Posterior vena cava (tissue), 2 donors: Measurements from ENCODE around the gene SNRK. TPM values are rescaled to one million over a fixed set of nuclear protein-coding genes. Genes with fewer than 3 reads are reported as not detected.

Source experiments
- DNase-seq: peaks from one replicate; pipeline ENCODE4 v3.0.0-alpha.2; 2020; ENCODE audit warnings: low spot score
- intact Hi-C, 2 donors: fragments of 100-400 bp; cut with DNase I; formaldehyde crosslinking; loops; one replicate each; pipeline versions ENCODE4 v1.14.1 to v1.14.2; 2022 to 2023
- total RNA-seq, 2 donors: library from RNA; stranded (reverse); fragmentation: NEBNext Ultra II Directional; extraction: Animal tissue kit (Norgen Biotek cat#: 25700); gene quantifications; one replicate each; pipeline ENCODE4 v1.2.1, GENCODE V29; 2021
- donor health status: DM: yes; HTN: yes; CAD: no.
- donor health status: DM: yes; HTN: yes; CAD: no.

The SNRK gene
- total RNA-seq, 2 donors from 2014 or later = 34.8 to 49.3 TPM

DNA sequence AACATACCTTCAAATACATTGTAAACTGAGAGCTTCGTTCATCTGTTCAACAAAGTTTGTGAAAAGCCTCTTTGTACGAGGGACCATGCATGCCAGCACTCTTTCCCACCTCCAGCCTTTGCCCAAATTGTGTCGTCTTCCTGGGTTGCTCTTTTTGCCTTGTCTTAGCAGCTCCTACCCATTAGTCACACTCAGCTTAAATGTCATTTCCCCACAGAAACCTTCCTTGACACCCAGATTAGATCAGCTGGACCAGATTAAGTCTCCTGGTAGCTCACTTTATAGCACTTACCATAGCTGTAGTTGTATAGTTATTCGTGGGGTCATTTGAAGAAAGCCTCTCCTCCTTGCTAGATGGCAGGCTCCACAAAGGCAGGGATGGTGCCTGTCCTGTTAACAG, 24.1 kb upstream of the SNRK start:
- no peak for DNase-seq
- intact Hi-C loops = no loop called here

DNA sequence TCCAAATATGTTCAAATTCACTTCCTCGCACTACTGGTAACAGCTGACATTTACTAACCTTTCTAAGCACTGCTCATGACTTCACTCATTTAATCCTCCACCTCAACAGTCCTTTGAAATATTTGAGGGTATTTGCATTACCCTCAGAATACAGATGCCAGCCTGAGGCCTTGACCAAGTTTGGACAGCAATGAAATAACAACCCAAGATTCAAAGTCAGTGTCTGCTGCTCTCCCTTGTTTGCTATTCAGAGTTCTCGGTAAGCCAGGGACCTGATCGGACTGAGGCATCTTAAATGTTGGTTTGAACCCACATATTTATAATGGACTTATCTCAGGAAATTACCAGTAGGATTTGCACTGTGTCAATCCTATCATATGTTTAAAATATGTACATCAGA, 19.9 kb upstream of the SNRK start:
- DNase-seq = no peak
- intact Hi-C loops = no loop called here

DNA sequence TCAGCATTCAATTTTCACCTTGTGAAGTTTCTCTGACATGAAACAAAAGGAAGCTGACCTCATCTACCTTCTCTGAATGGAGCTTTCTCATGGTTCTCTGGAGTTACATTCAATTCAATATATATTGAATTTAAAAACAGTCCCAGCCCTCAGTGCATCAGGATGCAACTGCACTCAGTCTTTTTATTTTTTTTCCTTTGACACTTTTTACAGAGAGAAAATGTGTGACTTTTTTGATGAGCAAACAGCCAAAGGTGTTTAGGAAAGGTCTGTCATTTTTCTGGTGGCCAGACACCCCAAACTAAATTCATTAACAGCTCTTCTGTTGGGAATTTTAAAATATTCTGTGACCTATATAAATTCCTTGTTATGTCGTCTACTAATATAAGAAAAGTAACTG, 19.3 kb upstream of the SNRK start:
- no peak for DNase-seq
- intact Hi-C loops = no loop called here

DNA sequence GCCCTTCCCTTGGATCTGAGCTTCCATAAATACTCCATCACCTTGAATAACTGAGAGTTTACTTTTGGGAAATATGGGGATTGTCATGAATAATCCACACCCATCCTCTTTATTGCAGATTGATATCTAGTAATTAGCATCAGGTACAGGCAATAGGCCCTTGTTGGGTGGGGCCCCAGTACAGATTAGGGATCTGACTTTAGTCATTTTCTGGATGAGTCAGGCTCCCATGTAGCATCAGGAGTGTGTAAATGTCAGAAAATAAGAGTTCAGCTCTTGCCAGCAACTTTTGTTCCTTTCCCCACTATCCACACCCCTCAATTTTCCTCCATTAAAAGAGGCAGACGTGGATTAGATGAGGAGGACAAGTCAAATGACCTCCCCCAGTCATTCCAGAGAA, 17.7 kb upstream of the SNRK start:
- no peak for DNase-seq

DNA sequence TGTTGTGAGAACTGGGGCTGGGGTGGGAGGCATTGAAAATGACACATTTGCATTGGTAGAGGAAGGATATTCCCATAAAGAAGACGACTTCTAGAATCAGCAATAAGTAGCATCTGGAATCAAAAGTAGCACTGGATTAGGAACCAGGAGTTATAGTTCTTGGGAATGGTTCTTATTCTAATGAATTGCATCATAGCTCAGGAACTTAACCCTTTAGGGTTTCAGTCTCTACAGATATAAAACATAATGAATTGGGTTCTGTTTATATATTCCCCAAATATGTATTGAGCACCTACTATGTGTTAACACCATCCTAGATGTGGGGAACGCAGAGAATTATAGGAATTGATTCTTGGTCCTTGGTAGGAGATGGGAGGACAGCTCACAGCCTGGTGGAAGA, 16.3 kb upstream of the SNRK start:
- intact Hi-C loops = no loop called here
- no peak for DNase-seq

More for the DNA sequence above, 17.7 kb upstream of the SNRK start:
- intact Hi-C loops = no loop called here

DNA sequence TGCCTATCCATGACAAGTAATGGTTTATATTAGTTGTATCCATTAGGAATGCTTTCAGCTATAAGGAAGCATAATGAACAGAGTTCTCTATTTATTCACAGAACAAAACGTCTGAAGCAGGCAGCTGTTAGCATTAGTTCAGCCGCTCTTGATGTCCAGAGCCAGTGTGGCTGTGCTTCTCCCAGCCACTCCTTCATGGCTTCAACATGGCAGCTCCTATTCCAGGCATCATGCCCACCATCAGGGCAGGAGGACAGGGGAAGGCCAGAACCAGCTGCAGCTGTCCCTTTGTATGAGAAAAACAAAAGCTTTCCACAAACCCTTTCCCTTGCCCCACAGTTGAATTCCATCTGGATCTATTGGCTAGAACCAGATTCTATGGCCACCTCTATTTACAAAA, 12.9 kb upstream of the SNRK start:
- intact Hi-C loops = no loop called here

DNA sequence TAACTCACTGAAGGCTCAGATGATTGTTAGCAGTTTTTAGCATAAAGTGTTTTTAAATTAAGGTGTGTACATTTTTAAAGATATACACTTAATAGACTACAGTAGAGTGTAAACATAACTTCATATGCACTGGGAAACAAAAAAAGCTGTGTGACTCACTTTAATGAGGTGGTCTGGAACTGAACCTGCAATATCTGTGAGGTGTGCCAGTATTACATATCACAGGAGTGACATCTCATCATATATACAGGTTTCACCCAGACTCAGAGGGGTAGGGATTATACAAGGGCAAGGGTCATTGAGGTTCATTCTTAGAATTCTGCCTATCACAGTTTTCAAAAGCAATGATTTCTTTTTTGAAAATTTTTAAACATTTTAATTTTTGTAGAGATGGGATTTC, 7.3 kb upstream of the SNRK start:
- no peak for DNase-seq
- intact Hi-C loops = no loop called here

More for the DNA sequence above, 12.9 kb upstream of the SNRK start:
- no peak for DNase-seq

DNA sequence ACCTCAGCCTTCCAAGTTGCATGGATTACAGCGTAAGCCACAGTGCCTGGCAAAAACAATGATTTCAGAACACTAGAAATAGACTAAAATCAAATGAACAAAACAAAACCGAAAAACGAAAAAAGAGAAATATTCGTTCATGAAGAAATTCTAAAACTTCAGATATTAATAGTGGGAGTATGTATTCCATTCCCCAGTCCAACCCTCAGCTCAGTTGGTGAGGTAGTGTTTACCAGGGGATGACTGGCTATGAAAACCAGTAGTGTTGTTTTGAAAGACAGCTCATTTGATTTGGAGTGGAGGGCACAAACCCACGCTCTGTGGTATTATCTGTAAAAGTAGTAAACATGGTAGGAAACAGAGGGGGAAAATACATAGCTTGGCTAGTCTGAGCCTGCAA, 6.8 kb upstream of the SNRK start:
- intact Hi-C loops = no loop called here

DNA sequence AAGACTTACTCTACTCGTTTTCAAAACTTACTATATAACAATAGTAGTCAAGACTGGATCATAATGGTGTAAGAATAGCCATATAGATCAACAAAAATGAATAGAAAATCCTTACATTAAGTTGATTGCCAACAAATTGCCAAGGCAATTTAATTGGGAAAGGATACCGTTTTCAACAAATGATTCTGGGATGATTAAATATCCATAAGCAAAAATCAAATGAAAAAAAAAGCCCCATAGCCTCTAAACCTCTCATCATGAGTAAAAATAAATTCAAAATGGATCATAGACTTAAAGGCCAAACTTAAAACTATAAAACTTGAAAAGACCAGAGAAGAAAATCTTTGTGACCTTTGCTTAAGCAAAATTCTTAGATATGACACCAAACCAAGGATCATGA, 5.3 kb upstream of the SNRK start:
- intact Hi-C loops = no loop called here
- DNase-seq = no peak

More for the DNA sequence above, 6.8 kb upstream of the SNRK start:
- no peak for DNase-seq

DNA sequence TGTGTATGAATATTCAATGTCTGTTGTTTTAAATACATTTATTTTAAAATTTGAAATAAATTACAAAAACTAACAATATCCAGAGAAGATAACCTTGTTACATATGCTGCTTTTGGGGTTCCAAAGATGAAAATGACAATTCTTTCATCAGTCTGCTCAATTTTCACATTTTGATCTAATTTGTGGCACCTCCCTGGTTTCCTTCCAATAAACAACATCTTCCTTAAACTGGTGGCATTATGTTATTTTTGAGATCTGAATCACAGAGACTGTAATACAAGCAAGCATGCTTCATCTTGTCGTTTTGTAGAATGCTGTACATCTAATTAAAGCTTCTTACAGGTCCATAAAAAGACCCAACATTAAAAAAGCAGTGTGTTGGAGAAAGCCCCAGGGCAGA, 2.2 kb upstream of the SNRK start:
- DNase-seq = no peak
- intact Hi-C loops = no loop called here

DNA sequence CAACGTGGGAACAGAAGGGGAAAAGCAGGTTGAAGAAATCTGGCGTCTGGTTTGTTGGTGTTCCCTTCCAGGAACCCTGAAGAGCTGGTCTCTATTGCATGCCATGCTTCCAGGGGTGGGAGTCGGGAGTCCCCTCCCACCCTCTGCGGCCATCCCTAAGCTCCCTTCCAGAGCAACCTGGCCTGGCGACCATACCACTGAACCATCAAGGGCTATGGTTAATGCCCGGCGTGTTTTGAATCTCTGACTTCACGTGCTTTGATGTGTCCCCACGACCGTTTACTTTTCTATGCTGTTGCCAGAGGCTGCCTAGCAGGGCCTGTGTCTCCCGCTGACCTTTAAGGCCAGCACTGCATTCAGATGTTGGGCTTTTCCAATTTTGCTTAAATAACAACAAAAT, 696 bp upstream of the SNRK start:
- DNase-seq = no peak
- intact Hi-C loops = no loop called here

DNA sequence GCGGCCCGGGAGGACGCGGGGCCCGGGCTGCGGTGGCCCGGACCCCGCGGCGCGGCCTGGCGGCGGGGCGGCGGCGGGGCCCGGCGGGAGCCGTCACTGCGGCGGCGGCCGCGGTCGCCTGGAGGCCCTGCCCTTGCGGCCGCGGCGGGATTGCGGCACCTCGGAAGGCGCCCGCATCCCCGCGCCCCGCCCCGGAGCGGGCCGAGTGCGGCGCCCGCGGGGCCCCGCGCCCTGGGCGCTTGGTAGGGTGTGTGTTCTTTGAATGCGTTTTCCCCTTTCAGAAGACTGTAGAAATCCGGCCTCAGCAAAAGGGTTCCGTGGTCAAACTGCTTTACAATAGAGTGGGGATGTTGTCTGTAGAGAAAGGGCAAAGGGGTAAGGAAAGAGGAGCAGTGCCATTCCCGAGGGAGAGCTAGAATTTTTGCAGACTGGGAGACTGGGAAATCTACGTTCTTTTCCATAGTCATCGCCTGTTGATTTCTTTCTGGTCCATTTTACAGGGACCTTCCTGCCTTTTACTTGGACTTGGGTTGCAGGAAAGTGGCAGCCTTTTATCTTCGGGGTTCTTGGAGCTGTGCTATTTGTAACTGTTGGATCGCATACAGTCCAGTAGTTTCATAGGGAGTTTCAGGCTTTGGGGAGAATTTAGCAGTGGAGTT, 630 bp downstream of the SNRK start:
- no peak for DNase-seq
- intact Hi-C loops = no loop called here

DNA sequence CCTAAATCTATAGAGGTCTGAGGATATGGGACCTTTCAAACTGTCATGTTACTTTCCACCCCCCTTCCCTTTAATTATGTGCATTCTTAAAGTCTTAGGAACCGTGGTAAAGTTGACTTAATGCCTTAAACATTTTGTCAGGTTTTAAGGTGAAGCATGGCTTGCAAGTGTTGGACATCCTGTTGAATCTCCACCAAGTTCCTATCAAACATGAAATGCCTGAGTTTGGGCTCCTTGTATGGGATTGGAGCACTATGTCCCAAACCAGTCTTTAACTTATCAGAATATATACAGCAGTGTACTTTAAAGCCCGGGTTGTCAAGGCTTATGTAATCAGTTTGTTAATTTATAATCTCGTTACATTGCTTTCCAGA, 1.1 kb downstream of the SNRK start:
- intact Hi-C loops = no loop called here
- no peak for DNase-seq

DNA sequence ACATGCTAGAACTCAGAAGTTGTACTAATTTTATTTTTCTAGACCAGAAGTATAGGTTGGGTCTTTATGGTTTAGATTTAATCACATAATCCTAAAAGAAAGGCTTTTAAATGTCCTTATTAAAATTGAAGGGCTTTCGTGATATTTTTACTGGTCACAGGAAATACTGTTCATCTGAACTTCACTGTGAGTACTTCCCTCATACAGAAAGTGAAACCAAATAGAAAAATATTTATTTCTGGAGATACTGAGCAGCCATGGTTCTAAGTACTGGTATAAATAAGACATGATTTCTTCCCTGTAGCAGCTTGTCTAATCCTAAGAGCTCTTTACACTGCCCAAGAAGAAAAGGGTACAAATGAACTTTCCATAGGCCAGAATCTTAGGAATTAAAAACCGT, 2.0 kb downstream of the SNRK start:
- intact Hi-C loops = no loop called here
- DNase-seq = no peak

DNA sequence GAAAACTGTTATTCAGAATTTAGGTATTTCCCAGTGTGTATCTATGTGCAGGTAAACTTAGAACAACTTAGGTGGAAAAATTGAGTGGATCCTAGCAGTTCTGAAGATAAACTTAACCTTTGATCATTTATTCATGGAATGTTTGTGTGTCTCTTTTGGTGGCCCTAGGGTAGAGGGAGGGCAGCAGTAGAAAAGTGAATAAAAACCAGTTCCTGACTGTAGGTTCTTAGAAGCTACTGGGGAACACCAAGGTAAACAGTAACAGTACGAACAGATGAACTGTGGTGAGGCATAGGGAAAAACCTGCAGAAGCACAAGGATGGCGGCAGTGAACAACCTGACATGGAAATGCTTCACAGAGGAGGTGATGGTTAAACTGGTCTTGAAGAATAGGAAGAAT, 2.5 kb downstream of the SNRK start:
- no peak for DNase-seq
- intact Hi-C loops = no loop called here

DNA sequence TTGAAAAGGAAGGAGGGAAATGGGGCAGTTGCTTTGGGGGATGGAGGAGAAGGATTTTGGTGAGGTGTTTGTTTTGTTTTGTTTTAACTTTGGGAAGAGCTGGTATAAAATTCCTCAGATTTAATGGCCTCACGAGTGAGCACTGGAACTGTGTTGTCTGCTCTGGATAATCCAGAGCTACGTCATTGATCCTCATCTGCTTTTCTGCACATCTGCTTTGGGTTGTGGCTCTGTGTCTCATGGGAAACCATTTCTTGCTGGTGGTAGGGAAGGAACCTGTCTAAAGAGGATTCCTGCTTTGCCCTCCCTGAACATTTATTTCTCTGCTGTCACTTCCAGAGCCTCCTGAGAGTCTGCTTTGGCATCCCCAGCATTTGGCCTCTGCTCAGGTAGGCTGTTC, 3.1 kb downstream of the SNRK start:
- no peak for DNase-seq
- intact Hi-C loops = no loop called here

DNA sequence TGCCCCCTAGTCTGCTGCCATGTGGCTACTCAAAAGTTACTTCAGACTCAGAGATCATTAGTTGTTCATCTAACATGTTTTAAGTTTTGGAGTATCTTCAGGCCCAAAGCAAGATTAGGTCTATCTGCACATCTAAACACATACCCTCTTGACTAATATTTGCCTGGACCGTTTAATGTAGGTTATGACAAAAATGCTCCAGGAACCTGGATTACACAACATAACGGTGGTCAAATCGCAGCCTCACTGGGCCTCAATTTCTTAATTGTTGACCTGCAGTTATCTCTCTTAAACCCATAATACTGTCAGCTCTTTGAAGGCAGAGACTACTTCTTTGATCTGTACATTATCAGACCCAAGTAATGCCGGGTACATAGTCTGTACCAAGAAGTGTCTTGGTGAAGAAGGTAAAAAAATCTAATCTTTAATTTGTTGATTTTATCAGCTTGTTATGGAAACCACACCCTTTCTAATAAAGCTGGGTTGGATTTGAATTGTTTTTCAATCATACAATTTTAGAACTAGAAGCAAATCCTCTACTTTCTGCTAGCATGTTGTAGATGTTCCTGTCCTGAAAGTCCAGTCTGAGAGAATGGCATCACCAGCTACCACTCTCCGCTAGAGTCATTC, 3.6 kb downstream of the SNRK start:
- intact Hi-C loops = no loop called here
- no peak for DNase-seq

DNA sequence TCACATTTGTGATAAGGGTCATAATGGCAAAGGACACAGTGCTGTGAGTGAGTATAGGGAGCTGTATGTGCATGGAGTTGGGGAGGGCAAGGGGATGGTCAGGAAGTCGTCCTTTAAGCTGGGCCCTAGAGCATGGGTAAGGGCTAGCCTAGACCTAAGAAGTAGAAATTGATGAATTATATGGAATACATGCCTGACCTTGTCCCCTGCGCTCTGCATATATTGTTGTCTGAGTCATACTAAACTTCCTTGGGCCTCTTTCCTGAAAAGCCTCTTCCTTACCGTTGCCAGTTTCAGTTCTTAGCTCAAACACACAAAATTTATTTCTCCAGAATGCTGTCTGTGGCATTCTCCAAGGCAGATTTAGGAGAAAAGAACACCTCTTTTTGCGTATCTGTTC, 4.6 kb downstream of the SNRK start:
- intact Hi-C loops = no loop called here
- DNase-seq = no peak

DNA sequence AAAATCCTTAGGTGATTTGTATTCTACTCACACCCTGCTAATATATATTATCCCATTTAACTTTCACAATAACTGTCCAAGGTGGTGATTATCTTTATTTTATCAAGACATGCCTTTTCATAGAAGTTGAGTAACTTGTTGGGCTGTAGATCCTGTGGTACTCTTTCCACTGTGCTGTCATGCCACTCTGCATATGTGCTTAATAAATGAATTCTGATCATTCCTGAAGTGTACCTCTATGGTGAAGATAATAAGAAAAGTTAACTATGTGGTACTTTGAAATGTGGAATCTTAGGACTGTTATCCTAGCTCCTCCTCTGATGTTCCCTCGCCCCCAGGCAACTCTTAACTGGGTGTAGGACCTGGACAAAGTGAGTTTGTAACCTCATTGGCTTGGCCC, 5.2 kb downstream of the SNRK start:
- intact Hi-C loops = no loop called here
- no peak for DNase-seq

DNA sequence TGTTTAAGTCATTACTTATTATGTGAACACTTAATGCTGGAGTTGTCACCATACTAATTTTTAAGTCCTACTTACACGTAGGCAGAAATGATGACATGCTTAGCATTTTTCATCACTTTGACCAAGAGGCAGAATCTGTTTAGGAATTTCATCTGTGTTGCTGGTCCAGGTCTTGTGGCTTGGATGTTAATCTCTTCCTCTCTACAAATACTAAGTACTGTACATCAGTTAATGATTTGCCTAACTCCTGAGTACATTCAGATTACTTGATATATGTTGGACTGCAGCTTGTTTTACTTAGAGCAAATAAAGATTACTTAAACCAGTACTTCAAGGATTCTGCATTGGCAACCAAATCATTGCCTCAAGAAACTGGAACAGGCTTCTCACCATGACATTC, 8.6 kb downstream of the SNRK start:
- intact Hi-C loops = loop anchor here in 1 of 2 donors (2.0 kb wide), 1 partner anchor 78 kb away; no protein-coding TSS in a partner anchor
- DNase-seq = no peak

DNA sequence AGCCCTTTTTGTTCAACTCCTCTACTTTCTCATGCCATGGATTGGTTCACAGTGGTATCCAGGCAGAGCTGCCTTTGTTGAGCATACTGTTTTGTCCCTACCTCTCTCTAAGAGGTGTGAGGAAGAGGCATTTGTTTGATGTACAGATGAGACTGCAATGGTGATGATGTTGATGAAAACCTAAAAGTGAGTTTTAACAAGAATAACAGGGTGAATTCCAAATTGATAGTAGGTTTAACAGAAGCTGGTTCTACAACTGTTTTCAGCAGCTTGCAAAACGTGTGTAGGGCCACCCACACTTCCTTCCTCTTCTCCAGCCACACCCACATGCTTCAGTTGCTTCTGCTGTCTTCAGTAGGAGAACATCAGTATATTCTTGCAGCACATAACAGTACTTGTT, 10.2 kb downstream of the SNRK start:
- DNase-seq = no peak

DNA sequence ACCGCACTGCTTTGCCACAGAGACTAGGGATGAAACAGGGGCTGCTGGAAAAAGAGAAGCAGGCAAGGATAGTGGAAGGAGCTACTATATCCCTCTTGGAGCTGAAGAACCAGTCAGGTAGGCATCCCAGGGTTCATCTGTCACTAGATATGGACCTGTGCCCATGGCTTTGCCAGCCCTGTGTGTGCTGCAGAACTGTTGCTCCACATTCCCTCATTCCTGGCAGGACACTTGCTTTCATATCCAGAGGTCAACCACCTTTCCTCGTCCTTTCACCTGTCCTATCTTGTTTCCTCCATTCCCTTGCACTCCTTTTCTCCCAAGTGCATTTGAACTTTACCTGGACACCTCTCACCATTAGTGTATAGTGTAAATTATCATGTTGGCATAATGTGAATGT, 12.0 kb downstream of the SNRK start:
- intact Hi-C loops = no loop called here
- no peak for DNase-seq

More for the DNA sequence above, 10.2 kb downstream of the SNRK start:
- intact Hi-C loops = no loop called here
